HEK293 (cell line): ENCODE data around the gene SEC16A.

Source experiments
- ZNF175 ChIP-seq: fragments of 450-650 bp; formaldehyde crosslinking; IDR thresholded peaks from 2 replicates; pipeline ENCODE4 v1.5.1; 2016; ENCODE audit warnings: missing biosample characterization, missing genetic modification characterization
- TF ChIP-seq, protein P1 (sequence below): fragments of 450-650 bp; formaldehyde crosslinking; IDR thresholded peaks from 2 replicates; pipeline ENCODE4 v1.5.1; 2016; ENCODE audit warnings: missing biosample characterization, missing genetic modification characterization

DNA sequence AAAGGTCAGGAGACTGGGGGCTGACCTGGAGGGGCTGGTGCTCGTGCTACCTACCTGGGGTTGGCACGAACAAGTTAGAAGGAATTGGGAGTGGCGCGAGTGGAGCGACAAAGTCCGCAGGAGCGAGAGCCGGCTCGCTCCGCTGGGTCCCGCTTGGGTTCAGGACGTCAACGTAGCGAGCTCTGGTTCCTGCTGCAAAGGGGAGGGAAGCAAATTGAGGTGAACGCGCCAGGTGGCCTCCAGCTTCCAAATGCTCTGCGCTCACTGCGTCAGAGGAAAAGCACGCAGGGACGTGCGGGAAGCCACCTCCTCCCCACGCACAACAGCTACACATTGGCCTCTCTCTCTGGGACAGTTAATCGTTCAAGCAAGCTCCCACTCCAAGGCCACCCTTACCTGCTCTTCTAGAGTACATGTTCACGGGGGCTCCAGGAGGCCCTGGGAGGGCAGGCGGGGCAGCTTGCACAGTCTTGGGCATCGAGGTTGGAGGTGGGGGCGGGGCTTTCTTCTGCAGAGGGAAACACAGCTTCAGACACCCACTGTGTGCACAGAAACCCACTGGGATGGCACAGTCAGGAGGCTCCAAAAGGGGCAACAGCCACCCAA is 35.6 kb downstream of the SEC16A start:
- TF ChIP-seq, protein P1, sequence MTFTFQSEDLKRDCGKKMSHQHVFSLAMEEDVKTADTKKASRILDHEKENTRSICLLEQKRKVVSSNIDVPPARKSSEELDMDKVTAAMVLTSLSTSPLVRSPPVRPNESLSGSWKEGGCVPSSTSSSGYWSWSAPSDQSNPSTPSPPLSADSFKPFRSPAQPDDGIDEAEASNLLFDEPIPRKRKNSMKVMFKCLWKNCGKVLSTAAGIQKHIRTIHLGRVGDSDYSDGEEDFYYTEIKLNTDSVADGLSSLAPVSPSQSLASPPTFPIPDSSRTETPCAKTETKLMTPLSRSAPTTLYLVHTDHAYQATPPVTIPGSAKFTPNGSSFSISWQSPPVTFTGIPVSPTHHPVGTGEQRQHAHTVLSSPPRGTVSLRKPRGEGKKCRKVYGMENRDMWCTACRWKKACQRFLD (tag by site-specific recombination) = no peak
- no peak for TF ChIP-seq ZNF175 (tag by site-specific recombination)
